HG02623 (cell line): ENCODE results near the gene TPST1.

Experiments
- ATAC-seq: cut with Tn5 transposase; IDR thresholded peaks from one replicate; pipeline ENCODE4 v1.9.1; 2021; ENCODE audit warnings: moderate library complexity; ENCODE audit not compliant: unreplicated experiment

The TPST1 gene

GRCh38 chr7:66281678-66282590 lies 76.8 kb downstream of the TPST1 start:
- no peak for ATAC-seq

GRCh38 chr7:66282591-66282935 lies 77.4 kb downstream of the TPST1 start:
- no peak for ATAC-seq

GRCh38 chr7:66283003-66283920 lies 78.1 kb downstream of the TPST1 start:
- ATAC-seq: no peak

- no peak for ATAC-seq
These were observed 90.9 kb downstream of the TPST1 start for GRCh38 chr7:66296001-66296521.

GRCh38 chr7:66296557-66296956 lies 91.4 kb downstream of the TPST1 start:
- ATAC-seq: no peak

- ATAC-seq: no peak
These were observed 92.4 kb downstream of the TPST1 start for GRCh38 chr7:66297579-66297978.

GRCh38 chr7:66301249-66301648 lies 96.1 kb downstream of the TPST1 start:
- no peak for ATAC-seq

GRCh38 chr7:66301737-66302136 lies 96.6 kb downstream of the TPST1 start:
- no peak for ATAC-seq

- no peak for ATAC-seq
These were observed 98.5 kb downstream of the TPST1 start for GRCh38 chr7:66303454-66304155.

- no peak for ATAC-seq
These were observed 99.4 kb downstream of the TPST1 start for GRCh38 chr7:66304536-66304935.

GRCh38 chr7:66306243-66306642 lies 101.1 kb downstream of the TPST1 start:
- ATAC-seq: no peak

GRCh38 chr7:66307591-66308215 lies 102.6 kb downstream of the TPST1 start:
- ATAC-seq: no peak

GRCh38 chr7:66308411-66308810 lies 103.3 kb downstream of the TPST1 start:
- no peak for ATAC-seq

GRCh38 chr7:66310620-66311019 lies 105.5 kb downstream of the TPST1 start:
- no peak for ATAC-seq

GRCh38 chr7:66313886-66314568 lies 108.9 kb downstream of the TPST1 start:
- ATAC-seq: no peak

- ATAC-seq: no peak
These were observed 110.1 kb downstream of the TPST1 start for GRCh38 chr7:66315192-66315591.

GRCh38 chr7:66319407-66319979 lies 114.4 kb downstream of the TPST1 start:
- ATAC-seq: no peak

- ATAC-seq: no peak
These were observed 116.1 kb downstream of the TPST1 start for GRCh38 chr7:66321283-66321682.

GRCh38 chr7:66323114-66323796 lies 118.1 kb downstream of the TPST1 start:
- no peak for ATAC-seq
